Cerebellar nuclear complex (tissue), 1 donor: Measurements from ENCODE around the gene LTBR.

Source experiments
- DNase-seq, 2 experiments: peaks; one replicate each; lab custom pipeline; 2025; lab: John Stamatoyannopoulos, UW

The LTBR gene

DNA sequence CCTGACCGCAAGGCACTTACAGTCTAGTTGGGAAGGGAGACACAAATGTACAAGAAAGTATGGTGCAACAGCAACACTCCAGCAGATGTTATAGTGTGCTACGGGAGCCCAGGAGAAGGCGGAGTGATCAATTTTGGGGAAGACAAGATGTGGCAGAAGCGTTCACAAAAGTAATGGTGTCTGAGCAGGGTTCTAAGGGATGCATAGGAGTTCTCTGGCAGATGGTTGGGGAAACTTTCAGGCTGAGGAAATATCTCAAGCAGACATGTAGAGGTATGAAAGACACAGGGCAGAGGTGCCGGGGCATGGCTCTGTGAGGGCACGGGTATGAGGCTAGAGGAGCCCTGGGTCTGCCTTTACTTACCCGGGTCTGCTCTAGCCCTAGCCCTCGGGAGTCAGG, 37.0 kb upstream of the LTBR start:
- no peak for DNase-seq

DNA sequence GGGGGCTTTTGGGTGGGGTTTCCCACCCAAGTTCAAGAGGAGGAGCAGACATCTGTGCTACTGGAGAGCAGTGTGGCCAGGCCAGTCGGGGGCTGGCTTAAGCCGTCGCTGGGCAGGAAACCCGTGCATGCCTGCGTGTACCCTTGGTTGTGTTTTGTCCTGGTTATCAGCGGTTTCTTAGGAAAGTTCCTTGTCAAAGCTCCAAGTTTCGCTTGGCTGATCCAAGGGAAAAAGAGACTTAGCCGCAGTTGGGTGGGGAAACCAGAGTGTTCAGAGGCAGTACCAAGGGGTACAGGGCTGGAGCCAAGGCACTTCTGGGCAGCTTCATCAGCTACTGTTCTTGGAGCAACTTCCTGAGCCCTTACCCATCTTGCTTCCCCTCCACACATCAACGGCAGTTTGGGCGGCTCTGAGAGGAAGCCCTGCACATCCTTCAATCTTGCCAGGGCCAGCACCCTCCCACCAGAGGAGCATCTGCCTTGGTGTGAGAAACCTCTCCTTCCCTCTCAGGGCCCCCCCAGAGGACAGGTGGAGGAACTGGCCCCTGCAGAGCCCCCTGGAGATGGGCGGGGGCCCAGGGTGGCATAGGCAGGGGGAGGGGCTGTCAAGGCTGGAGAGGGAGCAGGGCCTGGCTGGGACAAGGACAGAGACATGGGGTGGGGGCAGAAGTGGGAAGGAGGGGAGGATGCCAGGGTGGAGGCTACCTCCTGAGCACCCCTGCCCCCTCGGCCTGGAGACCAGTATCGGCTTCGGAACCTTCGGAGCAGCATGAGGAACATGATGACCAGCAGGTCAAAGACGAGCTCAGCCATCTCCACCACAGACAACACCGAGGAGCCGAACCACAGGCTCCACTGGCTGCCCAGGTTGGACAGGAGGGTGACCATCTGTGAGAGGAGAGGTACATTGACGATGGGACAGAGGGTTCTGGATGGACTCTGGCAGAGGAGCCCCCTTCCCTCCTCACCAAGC, 36.3 kb upstream of the LTBR start:
- DNase-seq, result no peak

DNA sequence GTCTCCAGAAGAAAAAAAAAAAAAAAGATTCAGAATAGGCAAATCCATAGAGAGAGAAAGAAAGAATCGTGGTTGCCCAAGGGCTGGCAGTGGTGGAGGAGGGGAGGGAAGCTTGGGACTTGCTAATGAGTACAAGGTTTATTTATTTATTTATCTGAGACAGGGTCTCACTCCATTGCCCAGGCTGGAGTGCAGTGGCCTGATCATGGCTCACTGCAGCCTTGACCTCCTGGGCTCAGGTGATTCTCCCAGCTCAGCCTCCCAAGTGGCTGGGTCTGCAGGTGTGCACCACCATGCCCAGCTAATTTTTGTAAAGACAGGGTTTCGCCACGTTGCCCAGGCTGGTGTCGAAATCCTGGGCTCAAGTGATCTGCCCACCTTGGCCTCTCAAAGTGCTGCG, 32.3 kb upstream of the LTBR start:
- DNase-seq, result no peak

DNA sequence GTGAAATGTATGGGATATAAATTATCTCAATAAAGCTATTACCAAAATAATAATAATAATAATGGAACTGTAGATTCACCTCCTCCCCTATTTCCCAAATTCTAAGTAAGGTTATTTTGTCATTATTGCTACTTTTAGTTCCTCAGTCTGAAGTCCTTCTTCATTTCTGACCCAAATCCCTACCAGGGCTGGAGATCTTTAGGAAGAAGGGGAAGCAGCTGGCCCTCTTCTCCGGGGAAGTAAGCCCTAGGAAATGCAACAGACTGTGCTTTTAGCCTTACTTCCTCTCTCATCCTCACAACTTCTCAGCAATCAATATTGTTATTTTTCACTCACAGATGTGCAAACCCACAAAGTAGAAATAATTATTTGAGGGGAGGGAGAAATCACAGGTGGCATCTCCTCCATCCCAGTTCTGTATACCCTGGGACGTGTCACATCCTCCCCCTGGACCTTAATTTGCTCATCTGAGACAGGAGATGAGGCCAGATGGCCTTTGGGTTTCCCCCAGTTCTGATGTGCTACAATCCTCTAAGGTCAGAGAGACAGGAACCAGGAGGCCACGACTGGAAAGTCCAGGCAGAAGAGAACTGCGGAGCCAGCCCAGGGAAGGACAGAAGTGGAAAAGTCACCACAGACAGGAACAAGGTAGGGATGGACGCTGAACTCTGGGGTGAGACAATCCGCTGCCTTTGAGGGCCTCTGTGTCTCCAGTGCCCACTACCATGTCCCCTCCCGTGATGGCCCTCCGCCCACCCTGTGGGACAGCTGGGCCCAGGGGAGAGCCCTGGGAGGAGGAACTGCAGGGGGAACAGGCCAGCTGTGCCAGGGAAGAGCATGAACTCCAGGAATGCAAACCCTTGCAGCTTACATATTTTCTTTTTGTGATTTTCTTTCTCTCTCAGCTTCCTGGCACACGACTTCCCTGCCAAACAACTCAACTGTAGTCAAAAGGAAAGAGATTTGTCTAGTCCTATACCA, 31.5 kb upstream of the LTBR start:
- no peak for DNase-seq

DNA sequence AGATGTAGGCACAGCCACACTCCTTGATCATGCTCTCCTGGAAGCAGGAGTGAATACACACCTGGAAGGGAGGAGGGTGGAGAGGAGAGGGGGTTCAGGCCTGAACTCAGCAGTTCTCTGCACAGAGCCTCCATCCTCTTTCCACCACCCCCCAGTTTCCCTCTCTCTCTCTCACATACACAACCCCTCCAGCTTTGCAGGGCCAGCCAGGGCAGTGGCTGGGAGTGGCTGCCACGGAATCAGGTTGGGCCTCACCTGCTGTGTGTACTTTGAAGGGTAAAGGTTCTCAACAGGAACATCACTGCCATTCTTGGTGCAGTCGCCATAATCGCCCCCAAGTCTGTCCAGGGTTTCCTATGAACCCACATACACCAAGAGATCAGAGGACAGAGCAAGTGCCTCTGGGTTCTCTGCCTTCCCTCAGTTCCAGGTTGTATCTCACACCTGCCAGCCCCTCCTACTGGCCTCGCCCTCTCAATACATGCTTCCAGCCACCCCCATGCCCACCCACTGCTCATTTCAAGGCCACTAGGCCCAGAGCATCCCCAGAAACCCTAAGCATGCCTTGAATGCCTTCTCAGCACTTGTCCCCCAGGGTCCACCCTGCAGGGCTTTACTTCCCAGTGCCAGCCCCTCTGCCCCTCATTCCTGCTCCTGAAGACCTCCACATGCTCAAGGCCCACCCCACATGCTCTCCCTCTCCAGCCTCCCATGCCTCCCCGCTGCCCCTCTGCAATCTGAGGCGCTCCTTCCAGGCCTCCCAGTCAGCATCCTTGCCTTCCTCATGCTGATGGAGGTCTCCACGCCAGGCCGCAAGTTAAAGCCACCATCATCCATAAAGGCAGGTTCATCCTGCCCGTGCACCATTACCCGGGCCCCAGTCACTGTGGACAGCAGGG, 29.2 kb upstream of the LTBR start:
- no peak for DNase-seq

DNA sequence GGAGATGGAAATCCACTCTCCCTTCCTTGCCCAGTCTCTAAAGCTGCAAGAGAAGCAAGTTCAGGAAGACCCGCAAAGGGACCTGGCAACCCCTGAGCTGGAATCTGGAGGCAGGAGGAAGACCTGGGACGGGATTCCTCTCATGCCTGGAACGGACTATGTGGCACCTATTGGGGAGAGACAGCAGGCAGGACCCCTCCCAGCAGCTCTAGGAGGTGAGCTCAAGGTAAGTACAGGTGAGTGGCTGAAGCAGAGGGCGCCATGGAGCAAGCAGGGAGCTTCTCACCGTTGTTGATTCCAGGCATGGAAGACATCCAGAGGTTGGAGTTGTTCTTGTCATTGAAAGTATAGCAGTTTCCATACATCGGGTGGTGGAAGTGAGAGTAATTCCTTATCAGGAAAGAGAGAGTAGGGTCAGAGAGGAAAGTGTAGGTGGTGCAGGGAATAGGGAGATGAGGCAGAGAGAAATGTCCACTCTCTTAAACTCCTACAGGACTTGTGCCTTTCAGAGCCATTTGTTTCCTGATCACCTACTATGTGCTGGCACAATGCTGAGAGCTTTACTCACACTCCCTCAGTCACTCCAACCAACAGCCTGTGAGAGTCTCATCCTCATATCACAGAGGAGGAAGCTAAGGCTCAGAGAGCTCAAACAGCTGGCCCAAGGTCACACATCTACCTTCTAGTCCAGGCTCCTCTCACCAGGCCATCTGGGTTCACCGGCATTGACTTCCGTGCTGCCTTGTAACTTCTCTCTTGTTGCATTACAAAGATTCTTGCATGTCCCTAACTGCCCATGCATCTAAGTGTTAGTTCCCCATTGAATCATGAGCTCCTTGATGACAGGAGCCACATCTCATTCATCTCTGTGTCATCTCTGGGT, 28.2 kb upstream of the LTBR start:
- DNase-seq, result no peak

DNA sequence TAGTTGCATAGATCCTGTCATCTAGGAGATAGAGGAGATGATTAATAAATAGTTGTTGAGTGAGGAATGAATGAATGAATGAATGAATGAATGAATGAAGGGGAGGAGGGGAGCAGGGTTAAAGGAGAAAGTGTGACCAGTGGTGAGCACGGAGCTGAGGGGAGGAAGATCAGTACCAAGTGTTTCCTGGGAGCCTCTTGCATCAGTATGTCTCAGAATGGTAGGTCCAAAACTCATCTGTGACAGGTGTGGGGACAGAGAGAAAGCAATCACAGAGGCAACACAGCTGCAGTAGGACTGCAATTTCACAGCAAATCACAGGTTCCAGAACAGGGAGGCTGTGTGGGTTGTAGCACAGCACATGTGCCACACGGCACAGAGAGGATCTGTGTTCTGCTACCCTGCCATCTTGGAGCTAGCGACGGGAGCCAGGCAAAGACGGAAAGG, 27.6 kb upstream of the LTBR start:
- no peak for DNase-seq

DNA sequence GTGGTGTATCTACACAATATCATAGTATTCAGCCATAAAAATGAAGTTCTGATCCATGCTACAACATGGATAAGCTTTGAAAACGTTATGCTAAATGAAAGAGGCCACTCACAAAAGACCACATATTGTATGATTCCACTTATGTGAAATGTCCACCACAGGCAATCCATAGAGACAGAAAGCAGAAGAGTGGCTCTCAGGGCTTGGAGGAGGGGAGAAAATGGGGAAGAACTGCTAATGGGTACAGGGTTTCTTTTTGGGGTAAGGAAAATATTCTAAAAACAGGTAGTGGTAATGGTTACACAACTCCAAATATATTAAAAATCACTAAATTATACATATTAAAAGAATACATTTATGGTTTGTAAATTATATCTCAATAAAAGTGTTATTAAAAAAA, 25.1 kb upstream of the LTBR start:
- no peak for DNase-seq

DNA sequence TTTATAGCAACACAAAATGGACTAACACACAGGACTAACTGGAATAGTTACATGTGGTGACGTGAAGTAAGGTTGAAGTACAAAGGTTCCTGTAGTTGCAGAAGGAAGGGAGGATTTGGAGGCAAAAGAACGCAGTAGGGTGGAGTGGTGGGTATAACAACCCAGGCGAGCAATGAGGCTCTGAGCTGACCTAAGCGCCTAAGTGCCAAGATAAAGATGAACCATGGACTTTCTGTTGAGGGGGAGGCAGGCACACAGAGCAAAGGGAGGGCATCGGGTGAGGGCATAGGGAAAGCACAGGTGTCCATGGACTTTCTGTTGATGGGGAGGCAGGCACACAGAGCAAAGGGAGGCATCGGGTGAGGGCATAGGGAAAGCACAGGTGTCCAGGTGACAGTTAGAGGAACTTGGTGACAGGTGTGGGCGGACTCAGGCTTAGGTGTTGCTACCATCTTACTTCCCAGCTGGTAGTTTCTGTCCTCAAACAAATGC, 23.8 kb upstream of the LTBR start:
- no peak for DNase-seq

DNA sequence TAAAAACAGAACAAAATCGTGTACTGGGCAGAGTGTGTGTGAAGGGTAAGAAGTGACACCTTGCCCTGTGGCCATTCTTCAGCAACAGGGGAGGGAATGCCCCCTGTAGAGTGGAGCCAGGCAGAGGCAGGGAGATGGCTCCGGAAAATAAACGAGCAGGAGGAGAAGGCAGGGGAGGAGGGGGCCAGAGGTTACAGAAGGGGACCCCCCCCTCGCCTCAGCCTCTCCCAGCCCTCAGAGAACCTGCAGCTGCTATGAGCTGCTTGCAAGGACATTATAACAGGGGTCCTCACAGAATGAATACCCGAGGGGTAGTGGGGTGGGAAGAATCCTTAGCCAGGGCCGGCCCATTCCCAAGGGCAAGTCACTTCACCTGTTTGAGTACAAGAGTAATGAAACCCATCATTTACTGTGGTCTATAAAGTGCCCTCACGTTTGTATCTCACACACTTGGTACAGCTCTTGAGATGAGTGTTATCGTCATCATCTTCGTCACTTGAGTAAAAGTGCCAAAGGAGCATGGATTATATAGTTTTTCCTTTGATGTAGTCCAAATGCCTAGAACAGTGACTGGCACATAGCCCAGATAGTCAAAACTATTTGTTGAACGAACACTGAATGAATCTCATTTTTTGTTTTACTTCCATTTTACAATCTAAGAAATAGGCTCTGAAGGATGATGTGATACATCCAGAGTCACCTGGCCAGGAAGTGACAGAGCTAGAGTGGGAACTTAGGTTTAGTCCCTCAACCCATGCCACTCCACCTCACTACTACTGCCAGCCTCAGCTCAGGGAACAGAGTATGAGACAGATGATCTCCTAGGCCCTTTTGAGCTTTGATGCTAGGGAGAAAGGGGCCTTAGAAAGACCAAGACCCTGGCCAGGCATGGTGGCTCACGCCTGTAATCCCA, 23.1 kb upstream of the LTBR start:
- no peak for DNase-seq

DNA sequence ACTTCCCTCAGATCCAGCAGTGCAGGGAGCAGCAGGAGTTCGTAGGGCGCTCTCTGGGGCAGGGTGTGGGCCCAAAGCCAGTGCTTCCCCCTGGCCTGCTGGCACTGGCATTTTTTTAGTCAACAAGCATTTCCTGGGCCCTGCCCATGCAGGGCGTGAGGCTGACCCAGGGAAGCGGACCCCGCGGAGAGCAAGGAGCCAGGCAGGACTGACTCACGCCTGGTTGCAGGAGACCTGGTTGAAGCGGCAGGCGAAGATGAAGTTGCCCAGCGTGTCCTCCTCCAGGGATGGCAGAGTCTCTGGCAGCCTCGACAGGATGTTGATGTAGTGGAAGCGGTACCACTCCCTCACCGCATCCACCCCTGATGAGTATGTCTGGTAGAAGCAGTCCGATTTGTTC, 22.1 kb upstream of the LTBR start:
- DNase-seq, result no peak

DNA sequence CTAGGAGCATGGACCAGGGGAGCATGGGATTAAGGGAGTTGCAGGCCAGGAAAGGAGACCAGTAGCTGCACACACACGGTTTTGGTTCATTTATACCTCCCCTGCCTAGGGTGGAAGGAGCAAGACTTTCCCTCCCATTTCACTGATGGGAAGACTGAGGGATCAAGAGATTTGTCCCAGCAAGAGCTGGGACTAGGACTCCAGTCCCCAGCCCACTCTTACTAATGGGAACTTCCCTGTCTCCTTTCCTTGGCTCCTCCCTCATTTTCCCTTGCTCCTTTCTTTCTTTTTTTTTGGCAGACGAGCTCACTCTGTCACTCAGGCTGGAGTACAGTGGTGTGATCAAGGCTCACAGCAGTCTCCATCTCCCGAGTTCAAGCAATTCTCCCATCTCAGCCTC, 21.6 kb upstream of the LTBR start:
- no peak for DNase-seq

DNA sequence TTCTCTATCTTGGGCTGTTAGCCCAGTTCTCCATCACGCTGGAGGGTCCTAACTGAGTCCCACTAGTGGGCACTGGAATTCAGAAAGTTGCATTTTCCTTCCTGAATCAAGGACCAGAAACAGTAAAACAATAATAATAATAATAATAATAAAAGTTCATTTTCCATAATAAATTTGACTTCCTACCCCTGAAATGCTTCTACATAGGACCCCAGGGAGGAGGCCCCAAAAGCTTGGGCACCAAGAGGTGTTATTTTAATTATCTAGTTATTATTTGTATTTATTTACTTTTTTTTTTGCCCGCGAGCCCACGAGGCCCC, 21.0 kb upstream of the LTBR start:
- DNase-seq, result no peak

DNA sequence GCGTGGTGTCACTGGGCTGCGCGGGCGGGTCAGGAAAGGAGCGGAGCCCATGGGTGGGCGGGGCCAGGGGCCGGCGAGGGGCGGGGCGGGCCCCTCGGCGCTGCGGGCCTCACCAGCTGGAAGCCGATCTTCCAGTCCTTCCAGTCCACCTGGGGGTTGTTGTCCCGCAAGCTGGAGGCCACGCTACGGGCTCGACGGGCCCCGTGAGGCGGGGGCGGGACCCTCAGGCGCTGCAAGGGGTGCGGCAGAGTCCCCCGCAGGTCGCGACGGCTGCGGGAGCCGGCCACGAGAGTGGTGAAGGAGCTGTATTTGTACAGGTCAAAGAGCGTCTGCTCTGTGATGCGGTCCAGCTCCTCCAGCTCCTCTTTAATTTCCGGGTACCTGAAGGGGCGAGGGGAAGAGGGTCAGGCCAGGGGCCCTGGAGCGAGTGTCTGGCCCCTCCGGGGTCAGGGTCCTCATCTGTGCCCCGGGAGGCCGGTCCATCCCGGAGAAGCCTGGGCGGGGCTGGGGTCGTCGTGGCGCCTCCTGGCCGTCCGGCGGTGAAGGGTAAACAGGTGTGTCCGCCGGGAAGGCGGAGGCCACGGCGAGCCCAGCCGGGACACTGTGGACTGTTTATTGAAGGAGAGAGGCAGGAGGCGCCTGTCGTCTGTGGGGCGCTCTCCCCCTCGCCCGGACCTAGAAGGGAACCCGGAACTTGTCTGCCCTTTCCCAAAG, 20.5 kb upstream of the LTBR start:
- DNase-seq, result no peak

DNA sequence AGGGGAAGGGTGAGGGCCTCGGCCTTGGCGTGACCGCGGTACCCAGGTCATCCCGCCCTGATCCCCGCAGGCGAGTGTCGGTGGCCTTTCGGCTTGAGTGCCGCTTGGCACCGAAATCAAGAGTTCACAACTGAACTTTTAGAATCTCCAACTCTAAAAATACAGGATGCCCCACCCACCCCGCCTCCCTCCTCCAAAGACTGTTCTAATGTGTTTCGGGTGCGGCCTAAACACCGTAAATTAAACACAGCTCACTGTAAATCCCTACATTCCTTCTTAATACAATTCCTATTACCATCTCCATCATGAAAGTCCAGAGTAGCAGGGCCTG, 20.0 kb upstream of the LTBR start:
- no peak for DNase-seq

DNA sequence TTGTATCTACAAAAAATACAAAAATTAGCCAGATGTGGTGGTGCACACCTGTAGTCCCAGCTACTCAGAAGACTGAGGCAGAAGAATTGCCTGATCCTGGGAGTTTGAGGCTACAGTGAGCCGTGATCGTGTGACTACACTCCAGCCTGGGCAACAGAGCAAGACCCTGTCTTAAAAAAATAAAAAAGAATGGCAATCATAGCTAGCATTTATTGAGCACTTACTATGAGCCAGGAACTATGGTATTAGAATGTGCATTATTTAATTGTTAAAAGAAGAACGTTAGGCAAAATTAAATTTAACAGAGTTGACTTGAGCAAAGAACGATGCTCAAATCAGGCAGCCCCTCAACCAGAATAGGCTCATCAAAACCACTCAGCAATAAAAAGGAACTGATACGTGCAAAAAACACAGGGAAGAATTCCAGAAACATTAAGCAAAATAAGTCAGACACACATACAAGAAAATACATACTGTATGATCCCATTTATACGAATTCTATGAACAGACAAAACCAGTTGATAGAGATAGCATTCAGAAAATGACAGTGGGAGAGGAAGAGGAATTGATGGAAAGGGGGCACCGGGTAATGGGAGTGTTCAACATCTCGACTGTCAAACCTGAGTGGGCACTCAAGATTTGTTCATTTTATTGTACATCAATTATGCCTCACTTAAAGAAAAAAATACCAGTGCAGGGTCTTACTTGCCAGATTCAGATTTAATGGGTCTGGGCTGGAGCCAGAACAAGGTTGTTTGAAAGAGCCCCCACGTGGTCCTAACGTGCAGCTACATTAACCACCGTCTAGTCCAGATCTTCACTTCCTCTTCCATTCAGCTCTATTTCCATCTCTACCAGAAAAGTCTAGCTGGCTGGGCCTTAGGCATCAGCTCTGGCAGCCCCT, 16.6 kb upstream of the LTBR start:
- no peak for DNase-seq

DNA sequence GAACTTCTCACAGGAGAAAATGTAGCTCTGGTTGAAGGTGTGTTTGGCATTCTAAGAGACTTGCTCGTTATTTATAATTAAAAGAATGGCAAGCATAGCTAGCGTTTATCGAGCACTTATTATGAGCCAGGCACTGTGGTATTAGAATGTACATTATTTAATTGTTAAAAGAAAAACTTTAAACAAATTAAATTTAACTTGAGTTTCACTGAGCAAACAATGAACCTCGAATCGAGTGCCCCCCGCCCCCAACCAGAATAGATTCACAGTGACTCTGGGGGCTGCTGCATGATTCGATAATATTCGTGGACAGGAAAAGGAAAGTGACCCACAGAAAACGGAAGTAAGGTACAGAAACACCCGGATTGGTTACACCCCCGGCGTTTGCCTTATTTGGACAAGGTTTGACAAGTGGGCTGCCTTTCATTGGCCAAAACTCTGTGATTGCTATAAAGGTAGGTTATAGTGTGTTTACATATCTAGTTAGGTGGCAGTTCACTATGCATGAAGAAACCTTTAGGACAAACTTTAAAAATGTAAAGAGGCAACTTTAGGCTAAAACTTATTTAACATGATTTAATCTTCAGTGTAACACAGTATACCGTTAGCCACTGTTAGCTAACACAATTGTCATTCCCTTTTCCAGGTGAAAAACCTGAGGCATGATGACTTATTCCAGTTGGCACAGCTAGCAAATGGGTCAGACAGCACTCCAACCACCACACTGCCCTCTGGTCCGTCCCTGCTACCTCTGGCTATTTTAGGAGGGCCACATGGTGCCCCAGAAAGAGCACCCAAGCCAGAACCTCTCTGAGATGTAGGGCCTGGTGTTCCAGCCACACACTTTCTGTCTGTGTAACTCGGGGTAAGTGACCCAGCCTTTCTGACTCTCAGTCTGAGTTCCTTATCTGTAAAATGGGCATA, 15.7 kb upstream of the LTBR start:
- no peak for DNase-seq
